Hematopoietic multipotent progenitor cell treated with erythropoietin and hydrocortisone succinate and interleukin-3 and kit ligand, for 15 days (in vitro differentiated cells): ENCODE results near the gene PTGES3.
"Not testable (repeated sequence)": the region's sequence is repeated elsewhere in the genome, so short reads cannot be mapped to it uniquely, and the experiment has no call there.

Source experiments
- DNase-seq: peaks from one replicate; pipeline ENCODE4 v3.0.0-alpha.2; 2015; ENCODE audit warnings: low spot score

The PTGES3 gene

DNA sequence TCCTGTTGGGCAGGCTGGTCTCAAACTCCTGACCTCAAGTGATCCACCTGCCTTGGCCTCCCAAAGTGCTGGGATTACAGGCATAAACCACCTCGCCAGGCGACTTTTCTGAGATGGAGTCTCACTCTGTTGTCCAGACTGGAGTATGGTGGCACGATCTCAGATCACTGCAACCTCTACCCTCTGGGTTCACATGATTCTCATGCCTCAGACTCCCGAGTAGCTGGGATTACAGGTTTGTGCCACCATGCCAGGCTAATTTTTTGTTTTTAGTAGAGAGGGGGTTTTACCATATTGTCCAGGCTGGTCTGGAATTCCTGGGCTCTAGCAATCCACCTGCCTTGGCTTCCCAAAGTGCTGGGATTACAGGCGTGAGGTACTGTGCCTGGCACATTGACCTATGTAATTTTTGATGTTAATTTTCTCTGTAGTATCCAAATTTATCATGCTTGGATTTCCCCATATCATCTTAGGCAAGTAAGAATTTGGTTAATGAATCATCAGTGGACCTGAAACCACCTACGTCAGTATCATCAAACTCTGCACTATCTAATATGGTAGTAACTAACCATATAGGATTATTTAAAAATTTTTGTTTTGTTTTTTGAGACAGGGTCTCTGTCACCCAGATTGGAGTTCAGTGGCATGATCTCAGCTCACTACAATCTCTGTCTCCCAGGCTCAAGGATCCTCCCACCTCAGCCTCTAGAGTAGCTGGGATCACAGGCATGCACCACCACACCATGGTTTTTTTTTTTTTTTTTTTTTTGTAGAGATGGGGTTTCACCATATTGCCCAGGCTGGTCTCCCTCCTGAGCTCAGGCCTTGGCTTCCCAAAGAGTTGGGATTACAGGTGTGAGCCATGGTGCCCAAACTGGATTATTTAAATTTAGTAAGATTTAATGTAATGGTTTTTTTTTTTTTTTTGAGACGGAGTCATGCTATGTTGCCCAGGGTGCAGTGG is 30.4 kb downstream of the PTGES3 start:
- no peak for DNase-seq

- not testable (repeated sequence) for DNase-seq
These were observed 34.3 kb downstream of the PTGES3 start for GRCh38 chr12:56653781-56654180.

- not testable (repeated sequence) for DNase-seq
These were observed 40.1 kb downstream of the PTGES3 start for GRCh38 chr12:56648023-56648422.

- DNase-seq: peak; percentile 99
These were observed 42.2 kb downstream of the PTGES3 start, which contains the start of gene ATP5F1B for GRCh38 chr12:56645717-56646446. TSS of gene ATP5F1B (minus strand) at chr12:56645984. CDS start at chr12:56645963, 21 bp downstream.

GRCh38 chr12:56645201-56645716 is 42.8 kb downstream of the PTGES3 start:
- no peak for DNase-seq

- DNase-seq: peak; percentile 23
These were observed 43.4 kb downstream of the PTGES3 start for GRCh38 chr12:56644654-56645053.

DNA sequence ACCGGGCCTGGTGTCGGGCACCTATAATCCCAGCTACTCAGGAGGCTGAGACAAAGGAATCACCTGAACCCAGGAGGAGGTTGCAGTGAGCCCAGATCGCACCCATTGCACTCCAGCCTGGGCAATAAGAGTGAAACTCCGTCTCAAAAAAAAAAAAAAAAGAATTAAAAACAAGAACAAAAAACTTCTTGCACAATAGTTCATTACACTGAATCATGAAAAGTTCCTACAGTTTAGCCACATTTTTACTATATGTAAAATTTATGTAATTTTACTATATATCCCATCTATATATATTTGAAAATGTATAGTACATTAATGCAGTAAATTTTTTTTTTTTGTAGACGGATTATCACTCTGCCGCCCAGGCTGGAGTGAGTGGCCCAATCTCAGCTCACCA is 46.9 kb downstream of the PTGES3 start:
- DNase-seq: no peak

GRCh38 chr12:56637621-56638020 is 50.5 kb downstream of the PTGES3 start:
- no peak for DNase-seq

GRCh38 chr12:56636675-56637540 is 51.2 kb downstream of the PTGES3 start:
- DNase-seq: peak; percentile 99

- DNase-seq: peak; percentile 93
These were observed 52.0 kb downstream of the PTGES3 start for GRCh38 chr12:56635806-56636674.

GRCh38 chr12:56634837-56635791 is 53.0 kb downstream of the PTGES3 start:
- DNase-seq: peak; percentile 79

DNA sequence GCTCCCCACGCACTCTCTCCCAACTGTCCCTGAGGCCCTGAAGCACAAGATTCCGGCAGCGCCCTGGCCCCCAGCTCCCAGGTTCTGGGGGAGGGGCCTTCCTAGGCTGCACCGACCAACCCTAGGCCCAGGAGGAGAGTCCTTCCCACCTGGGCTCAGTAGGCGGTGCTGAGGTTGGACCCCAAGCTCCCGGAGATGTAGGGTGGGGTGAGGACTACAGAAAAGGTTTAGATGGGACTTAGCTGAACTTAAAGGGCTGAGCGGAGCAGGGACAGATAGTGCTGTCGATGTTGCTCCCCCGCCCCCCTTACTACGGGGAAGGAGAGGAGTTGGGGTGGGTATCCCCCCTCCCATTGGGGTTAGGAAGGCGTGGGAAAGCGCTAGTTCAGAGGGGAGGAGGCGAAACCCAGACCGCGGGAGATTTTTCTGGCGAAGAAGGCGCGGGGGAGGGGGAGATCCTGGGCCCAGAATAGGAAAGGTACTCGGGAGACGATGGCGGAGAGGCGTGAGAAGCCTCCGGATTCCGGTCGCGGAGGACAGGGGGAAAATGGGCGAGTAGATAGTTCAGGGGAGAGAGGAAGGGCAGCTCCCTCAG is 53.7 kb downstream of the PTGES3 start:
- peak; percentile 33 for DNase-seq

DNA sequence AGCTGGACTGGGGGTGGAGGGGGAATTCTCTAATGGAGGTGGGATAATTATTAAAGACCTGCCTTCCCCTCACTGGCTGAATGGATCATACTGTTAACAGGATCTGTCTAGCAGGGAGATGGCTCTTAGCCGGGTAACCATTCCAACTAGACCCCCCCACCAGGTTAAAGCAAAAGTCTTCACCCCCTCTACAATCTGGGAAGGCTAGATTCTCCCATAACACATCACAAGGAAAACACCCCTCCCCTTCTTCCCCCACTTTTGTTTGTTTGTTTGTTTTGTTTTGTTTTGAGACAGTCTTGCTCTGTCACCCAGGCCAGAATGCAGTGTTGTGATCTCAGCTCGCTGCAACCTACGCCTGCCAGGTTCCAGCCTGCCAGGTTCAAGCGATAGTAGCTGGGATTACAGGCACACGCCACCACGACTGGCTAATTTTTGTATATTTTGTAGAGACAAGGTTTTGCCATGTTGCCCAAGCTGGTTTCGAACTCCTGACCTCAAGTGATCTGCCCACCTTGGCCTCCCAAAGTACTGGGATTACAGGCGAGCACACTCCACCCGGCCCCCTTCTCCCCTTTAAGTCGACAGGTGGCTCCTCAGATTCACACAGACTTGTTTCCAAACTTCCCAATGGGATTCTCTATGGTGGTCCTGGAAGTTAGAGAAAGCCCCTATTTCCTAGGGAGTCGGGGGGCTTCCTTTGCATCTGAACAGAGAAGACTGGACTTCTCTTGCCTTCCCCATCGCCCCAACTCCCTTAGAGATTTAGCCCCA is 54.4 kb downstream of the PTGES3 start:
- DNase-seq: no peak

GRCh38 chr12:56632701-56633467 is 55.2 kb downstream of the PTGES3 start:
- DNase-seq: no peak

DNA sequence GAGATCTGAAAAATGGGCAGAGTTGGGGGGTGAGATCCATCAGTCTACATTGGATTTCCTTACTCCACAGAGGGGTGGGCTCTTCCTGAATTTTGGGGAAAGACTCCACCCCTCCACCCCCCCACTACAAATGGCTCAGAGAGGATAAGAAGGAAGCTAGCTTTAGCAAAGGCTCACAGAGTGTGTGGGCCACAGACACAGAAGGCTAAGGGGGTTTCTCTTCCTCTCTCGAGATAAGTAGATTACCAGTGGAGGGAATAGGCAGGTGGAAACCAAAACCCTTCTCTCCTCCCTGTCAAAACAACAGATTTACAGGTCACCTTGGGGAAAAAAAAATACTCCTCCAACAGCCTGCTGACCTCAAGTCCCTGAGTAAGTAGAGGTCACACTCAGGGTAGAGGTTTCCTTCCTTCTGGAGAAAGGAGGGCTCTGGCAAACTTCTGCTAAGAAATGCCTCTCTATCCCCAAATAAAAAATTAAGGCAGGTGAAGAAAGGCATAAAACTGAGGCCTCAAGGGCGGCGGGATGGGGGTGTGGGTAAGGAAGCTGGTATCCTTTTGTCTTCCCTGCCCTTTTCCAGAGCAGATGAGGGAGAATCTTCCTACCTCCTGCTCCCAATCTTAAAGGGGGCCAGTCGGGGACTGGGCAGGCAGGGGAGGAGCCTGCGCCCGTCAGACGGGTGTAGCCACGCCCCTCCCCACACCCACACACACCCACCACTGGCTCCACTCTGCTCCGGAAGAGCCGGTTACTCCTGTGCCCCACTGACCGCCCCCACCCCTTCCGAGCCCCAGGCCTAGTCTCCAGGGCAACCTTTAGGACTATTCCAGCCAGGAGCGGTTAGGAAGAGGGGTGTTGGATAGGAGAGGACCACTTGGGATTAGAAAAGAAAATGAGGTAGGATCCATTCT is 56.0 kb downstream of the PTGES3 start:
- peak; percentile 75 for DNase-seq

DNA sequence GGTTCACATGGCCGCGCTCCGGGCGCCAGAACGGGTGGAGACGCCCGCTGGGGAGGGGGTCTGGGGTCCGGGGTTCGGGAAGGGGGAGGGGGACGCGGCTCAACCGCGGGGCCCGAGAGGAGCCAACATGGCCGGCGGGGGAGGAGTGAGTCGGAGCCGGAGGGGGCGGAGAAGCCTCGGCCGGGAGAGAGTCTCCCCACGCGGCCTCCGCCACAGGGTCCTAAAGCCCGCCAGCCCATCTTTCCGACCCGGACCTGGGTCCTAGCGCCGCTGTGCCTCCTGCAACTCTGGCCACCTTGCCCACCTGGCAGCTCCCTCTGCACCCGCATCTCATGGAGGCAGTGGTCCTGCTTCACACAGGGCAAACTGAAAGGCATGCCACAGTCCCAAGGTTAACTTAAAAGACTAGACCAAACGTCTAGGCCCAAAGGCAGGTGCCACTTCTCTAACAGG is 57.9 kb downstream of the PTGES3 start, which contains the start of gene BAZ2A:
TSS of gene BAZ2A (minus strand) at position 147 of the 453 bp plus-strand sequence. CDS start 12,796 bp downstream, outside the sequence.
- peak; percentile 82 for DNase-seq
